Measurements from ENCODE around the gene PROX1. TPM values are rescaled to one million over a fixed set of nuclear protein-coding genes. Genes with fewer than 3 reads are reported as not detected.

Gene PROX1
- total RNA-seq, 1 donor from 2014 or later, result 14.3 TPM

GRCh38 chr1:213960963-213961362 lies 26.8 kb upstream of the PROX1 start:
- no peak for TF ChIP-seq CTCF (conservative IDR thresholded peaks at IDR 0.05)
- no peak overlapping the region for H3K27ac Mint-ChIP-seq (ENCODE audit: unreplicated experiment)
- H3K4me3 Mint-ChIP-seq, result no peak overlapping the region
- peaks cover 5% of the 10 kb centered on the region for H3K9me3 Mint-ChIP-seq
- H3K36me3 Mint-ChIP-seq (ENCODE audit: low read depth), result no peaks in the 10 kb centered on the region
- H3K27me3 Mint-ChIP-seq (ENCODE audit: low read depth), result no peaks in the 10 kb centered on the region
- no peaks in the 10 kb centered on the region for H3K4me1 Mint-ChIP-seq
- no peak for DNase-seq (ENCODE audit: low read depth, low spot score)

- Mint-ChIP-seq H3K27ac (ENCODE audit: unreplicated experiment) (no peak overlapping the region), H3K9me3 (peaks cover 5% of the 10 kb centered on the region), H3K36me3 (ENCODE audit: low read depth) (no peaks in the 10 kb centered on the region), H3K4me3 (no peak overlapping the region), H3K4me1 (no peaks in the 10 kb centered on the region), H3K27me3 (ENCODE audit: low read depth) (peaks cover 2% of the 10 kb centered on the region)
- TF ChIP-seq CTCF (conservative IDR thresholded peaks at IDR 0.05), result no peak
- DNase-seq (ENCODE audit: low read depth, low spot score), result no peak
Observed at GRCh38 chr1:213962508-213962907, 25.3 kb upstream of the PROX1 start.

GRCh38 chr1:213966122-213966521 lies 21.7 kb upstream of the PROX1 start:
- no peak for TF ChIP-seq CTCF (conservative IDR thresholded peaks at IDR 0.05)
- Mint-ChIP-seq H3K4me1 (no peaks in the 10 kb centered on the region), H3K4me3 (no peak overlapping the region), H3K27me3 (ENCODE audit: low read depth) (peaks cover 2% of the 10 kb centered on the region), H3K36me3 (ENCODE audit: low read depth) (no peaks in the 10 kb centered on the region), H3K27ac (ENCODE audit: unreplicated experiment) (no peak overlapping the region), H3K9me3 (peaks cover 3% of the 10 kb centered on the region)
- DNase-seq (ENCODE audit: low read depth, low spot score), result no peak

GRCh38 chr1:213968146-213968825 lies 19.5 kb upstream of the PROX1 start:
- no peaks in the 10 kb centered on the region for H3K36me3 Mint-ChIP-seq (ENCODE audit: low read depth)
- peaks cover 2% of the 10 kb centered on the region for H3K27me3 Mint-ChIP-seq (ENCODE audit: low read depth)
- no peak overlapping the region for H3K27ac Mint-ChIP-seq (ENCODE audit: unreplicated experiment)
- no peak overlapping the region for H3K4me3 Mint-ChIP-seq
- H3K4me1 Mint-ChIP-seq, result no peaks in the 10 kb centered on the region
- no peak for TF ChIP-seq CTCF (conservative IDR thresholded peaks at IDR 0.05)
- H3K9me3 Mint-ChIP-seq, result peaks cover 3% of the 10 kb centered on the region
- no peak for DNase-seq (ENCODE audit: low read depth, low spot score)

GRCh38 chr1:213969958-213970555 lies 17.7 kb upstream of the PROX1 start:
- peaks cover 2% of the 10 kb centered on the region for H3K27me3 Mint-ChIP-seq (ENCODE audit: low read depth)
- TF ChIP-seq CTCF (conservative IDR thresholded peaks at IDR 0.05), result no peak
- no peak for DNase-seq (ENCODE audit: low read depth, low spot score)
- H3K4me1 Mint-ChIP-seq, result no peaks in the 10 kb centered on the region
- no peak overlapping the region for H3K4me3 Mint-ChIP-seq
- H3K9me3 Mint-ChIP-seq, result no peaks in the 10 kb centered on the region
- no peaks in the 10 kb centered on the region for H3K36me3 Mint-ChIP-seq (ENCODE audit: low read depth)
- H3K27ac Mint-ChIP-seq (ENCODE audit: unreplicated experiment), result no peak overlapping the region
